NCI-H226 (cell line): ENCODE results near the gene CFAP141.

Experiments
- DNase-seq: peaks from one replicate; pipeline ENCODE4 v3.0.0-alpha.2; 2015

The CFAP141 gene

DNA sequence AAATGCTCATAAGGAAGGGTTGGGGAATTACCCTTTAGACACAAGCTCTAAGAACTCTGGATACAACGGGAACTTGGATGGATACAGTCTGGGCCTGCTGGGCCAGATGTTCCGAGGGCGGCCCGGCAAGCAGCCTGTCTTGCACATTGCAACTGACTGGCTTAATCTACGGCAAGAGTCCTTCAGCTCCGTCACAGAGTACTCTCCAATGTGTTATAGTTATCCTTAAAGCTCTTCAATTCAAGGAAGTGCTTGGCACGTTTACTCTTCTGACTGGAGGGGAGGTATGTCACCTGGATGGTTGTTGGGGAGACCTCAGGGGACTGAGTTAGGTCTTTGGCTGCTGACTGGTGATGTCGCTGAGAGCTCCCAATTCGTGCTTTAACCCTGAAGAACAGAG lies 1.1 kb upstream of the CFAP141 start:
- DNase-seq, result no peak

DNA sequence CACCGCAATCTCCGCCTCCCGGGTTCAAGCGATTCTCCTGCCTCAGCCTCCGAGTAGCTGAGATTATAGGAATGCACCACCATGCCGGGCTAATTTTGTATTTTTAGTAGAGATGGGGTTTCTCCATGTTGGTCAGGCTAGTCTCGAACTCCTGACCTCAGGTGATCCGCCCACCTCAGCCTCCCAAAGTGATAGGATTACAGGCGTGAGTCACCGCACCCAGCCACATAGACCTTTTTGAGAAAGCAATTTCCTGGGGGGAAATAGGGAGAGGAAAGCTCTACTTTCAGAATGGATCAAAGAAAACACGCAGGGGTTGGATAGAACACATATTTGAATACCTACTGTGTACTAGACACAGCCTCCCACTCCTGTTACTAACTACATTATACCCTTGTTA lies 355 bp downstream of the CFAP141 start:
- peak; percentile 15 for DNase-seq

DNA sequence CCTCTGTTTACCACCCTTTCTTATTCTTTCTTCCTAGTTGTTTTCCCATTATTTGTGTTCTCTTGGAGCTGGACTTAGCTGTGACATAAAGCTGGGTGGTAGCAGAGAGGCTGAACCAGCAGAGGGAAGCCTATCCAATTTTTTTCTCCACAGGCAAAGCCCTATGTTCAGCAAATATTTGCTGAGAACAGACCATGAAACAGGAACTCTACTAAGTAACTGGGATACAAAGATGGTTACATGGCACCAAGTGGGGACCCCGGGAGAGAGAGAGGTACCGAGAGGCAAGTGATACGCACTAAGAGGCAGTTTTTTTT lies 6.6 kb downstream of the CFAP141 start:
- no peak for DNase-seq

DNA sequence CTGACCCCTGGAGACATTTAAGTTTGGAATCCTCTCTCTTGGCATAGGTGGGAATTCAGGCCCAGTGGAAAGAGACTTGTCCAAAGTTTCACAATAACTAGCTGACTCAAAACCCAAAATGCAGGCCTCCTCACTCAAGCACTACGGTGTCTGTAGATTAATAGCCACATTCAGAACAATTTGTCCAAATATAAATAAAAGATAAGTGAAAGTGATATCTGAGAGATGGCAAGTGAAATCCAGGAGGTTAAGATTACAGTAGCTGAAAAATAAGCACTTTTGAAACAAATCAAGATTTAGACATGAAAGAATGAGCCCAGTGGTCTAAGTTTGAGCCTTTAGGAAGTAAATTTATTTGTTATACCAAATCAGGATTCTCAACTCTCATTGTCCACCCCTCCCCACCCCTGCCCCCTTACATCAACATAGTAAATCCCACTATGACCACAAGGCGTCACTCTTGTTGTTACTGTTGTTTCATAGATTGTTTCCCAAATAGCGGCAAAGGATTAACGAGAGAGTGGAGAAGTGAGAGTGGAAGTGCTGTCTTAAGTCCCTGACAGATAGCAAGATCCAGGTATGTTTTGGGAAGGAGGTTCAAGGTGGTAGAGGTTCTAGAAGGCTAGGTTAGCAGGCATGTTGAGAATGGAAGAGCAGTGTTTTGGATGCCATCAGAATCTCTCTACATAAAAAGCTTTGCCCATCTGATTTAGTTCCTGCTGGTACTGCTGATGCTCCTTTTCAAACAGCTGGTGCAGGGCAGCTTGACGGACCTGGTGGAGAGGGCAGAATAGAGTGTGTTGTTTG lies 7.2 kb downstream of the CFAP141 start:
- DNase-seq, result peak; percentile 14

DNA sequence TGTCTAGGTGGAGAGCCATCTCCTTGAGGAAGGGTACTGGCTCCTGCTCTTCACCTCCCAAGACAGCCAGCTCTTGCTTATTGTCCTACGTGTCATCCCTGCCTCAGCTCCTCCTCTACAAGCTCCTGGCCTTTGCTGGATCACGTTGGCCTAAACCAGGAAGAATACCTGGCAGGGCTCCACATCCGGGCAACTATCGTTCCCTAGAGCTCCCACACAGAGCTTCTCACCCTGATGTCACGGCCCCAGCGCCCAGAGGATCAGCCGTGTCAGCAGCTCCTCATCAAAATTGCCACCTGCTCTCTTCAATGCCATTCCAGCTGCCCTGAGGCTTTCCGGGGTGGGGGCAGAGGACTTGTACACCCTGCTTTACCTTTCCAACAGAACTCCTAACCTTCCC lies 12.3 kb downstream of the CFAP141 start:
- DNase-seq, result peak; percentile 16

DNA sequence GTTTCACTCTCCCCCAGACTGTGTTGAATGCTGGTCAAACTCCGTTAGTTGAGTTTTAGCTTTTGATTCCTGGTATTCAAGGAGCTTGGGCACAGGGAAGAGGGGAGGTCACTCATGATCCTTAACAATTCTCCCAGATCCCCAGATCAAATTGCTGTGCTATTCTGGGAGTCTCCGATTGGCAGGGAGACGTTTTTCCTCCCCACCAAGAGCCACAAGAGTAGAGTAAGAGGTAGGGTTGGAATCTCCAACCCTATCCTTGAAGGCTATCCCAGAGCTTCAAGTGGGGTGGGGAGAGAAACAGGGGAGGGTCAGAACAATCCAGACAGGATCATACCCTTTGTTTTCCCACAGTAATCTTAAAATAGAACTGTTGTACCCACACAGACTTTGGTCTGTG lies 13.7 kb downstream of the CFAP141 start:
- no peak for DNase-seq

DNA sequence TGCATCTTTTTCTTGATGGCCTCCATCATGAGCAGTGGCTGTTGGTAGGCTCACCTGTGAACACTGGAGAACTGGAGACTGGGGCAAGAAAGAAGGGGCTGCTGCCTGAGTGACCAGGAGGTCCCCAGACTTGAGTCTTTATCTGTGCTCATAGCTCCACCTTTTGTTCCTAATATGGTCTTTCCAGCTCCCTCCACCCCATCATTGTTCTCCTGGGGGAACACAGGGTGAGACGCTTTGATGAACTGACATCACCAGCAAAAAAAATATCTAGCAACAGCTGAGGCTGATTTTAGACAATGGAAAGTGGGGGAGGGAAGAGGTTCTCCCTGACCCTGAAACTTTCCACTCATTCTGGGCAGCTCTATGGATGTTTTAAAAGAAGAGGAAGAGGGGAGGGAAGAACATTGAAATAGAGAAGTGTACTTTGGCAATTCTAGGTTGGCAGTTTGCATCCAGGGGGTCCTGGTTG lies 14.1 kb downstream of the CFAP141 start, which contains the start of gene TPM3:
TSS of gene TPM3 (minus strand) at position 111 of the 472 bp plus-strand sequence. CDS start at position 29, 82 bp downstream.
- no peak for DNase-seq

- DNase-seq, result no peak
Observed at GRCh38 chr1:154190550-154190949, 15.6 kb downstream of the CFAP141 start.

DNA sequence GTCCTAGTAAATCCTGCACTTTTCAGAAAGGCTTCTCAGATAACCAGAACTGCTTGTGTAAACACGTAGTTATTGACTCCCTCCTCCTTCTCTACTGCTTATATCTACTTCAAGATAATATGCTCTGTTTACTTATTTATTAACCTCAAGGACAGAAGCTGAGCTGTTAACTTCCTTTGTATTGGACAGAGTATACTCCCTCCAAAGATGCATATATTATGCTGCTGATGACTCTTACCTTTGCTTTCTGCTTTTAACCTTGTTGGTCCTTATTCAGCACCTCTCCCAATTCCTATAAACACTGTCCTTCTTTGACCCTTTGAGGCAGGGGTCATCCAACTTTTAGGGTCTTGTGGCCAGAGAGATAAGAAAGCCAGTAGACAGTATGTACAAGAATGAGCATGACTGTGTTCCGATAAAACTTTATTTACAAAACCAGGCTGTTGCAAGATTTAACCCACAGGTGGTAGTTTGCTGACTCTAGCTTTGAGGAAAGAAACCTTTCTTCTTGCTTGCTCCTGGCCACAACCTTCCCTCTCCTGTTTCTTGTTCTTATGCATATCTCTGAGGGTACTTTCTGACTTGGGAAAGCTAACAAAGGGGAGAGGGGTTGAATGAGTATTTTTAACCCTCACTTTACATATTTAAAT lies 19.2 kb downstream of the CFAP141 start:
- no peak for DNase-seq

GRCh38 chr1:154186177-154186576 lies 20.0 kb downstream of the CFAP141 start:
- DNase-seq, result peak; percentile 7

GRCh38 chr1:154183046-154183915 lies 22.9 kb downstream of the CFAP141 start:
- peak; percentile 99 for DNase-seq

GRCh38 chr1:154182344-154183045 lies 23.6 kb downstream of the CFAP141 start:
- peak; percentile 96 for DNase-seq

GRCh38 chr1:154181944-154182343 lies 24.2 kb downstream of the CFAP141 start:
- no peak for DNase-seq

- no peak for DNase-seq
Observed at GRCh38 chr1:154179946-154180687, 26.0 kb downstream of the CFAP141 start.

- no peak for DNase-seq
Observed at GRCh38 chr1:154178911-154179811, 27.0 kb downstream of the CFAP141 start.

DNA sequence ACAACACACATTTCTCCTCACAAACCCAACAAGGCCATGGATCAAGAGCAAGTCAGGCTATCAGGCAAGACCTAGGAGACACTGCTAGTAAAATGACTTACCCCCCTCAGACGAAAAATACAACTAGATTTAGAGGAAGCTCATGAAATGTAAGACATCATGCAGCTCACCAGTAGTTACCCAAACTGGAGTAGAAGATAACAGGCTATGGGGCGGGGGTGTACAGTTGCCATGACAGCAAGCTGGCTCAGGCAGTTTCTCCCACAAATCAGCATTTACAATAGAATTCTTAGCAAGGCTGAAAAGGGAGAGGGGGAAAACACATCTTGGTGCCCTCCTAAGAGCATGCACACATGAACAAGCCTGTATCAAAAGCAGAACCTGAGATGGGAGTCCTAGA lies 28.1 kb downstream of the CFAP141 start:
- no peak for DNase-seq

DNA sequence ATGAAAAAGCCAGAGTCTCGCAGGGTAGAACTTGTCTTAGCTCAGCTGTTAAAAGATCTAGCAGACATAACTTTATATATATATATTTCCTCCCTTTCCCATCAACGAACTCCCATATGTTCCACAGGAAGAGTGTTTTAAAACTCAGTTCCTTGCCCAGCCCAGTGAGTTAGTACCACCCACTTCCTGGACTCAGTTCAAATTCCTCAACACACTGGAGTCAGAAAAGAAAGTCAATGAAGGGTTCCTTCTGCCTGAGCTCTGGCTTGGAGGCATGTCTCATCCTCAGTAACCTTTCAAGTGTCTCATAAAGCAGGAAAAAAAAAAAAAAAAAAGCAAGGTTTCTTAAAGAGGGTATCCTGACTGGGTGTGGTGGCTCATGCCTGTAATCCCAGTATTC lies 29.8 kb downstream of the CFAP141 start:
- DNase-seq, result peak; percentile 71

- no peak for DNase-seq
Observed at GRCh38 chr1:154174654-154175053, 31.5 kb downstream of the CFAP141 start.

- no peak for DNase-seq
Observed at GRCh38 chr1:154171880-154172279, 34.3 kb downstream of the CFAP141 start.

DNA sequence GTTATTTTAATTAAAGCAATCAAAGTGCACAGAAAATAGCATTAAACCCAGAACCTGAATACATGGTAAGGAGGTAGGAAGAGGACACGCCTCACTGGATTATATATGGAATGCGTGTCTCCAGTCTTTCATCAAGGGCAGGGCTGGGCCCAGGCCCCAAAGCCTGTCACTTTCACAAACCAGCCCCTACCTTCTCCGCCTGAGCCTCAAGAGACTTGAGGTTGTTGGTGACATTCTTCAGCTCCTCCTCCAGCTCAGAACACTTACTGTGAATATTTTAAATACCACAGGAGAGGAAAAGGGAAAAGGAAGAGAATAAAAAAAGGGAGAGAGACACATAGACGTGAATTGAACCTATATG lies 34.9 kb downstream of the CFAP141 start:
- DNase-seq, result no peak
